SK-N-SH (cell line): ENCODE data around the gene CNBD2. TPM values are rescaled to one million over a fixed set of nuclear protein-coding genes. Genes with fewer than 3 reads are reported as not detected.

Experiments used
- CTCF ChIA-PET: fragments of 300-600, 350-600 bp; formaldehyde crosslinking; extraction: SDS; loops from one replicate; lab custom pipeline; 2021; lab: Yijun Ruan, JAX
- POLR2A ChIA-PET: fragments of 350-600 bp; sonication (Branson Sonifier 250); formaldehyde crosslinking; extraction: SDS; loops from one replicate; lab custom pipeline; 2020; ENCODE audit warnings: antibody characterized with exemption, inconsistent platforms; lab: Yijun Ruan, JAX
- DNase-seq: peaks from one replicate; pipeline ENCODE4 v3.0.0; 2012
- H2AFZ ChIP-seq: fragments of 200-600 bp; sonication (generic); 2 replicates; pipeline ENCODE4 v1.8.1; 2016; ENCODE audit warnings: antibody characterized with exemption, mild to moderate bottlenecking, low read depth
- H3F3A ChIP-seq: fragments of 200-600 bp; sonication (generic); replicated peaks from 2 replicates; pipeline ENCODE3; 2016; ENCODE audit warnings: antibody characterized with exemption, mild to moderate bottlenecking; ENCODE audit not compliant: insufficient read depth
- H3K27ac ChIP-seq, 2 experiments: fragments of 200-500 bp in 1 of 2; fragments of 200-600 bp in 1 of 2; sonication (Bioruptor generic) in 1 of 2; sonication (generic), shearing (Covaris generic) in 1 of 2; 2 replicates each; pipeline versions ENCODE4 v1.5.1 to v1.6.1; 2014 to 2016; ENCODE audit warnings: low read depth in 2 of 2, inconsistent platforms in 1 of 2, low read length in 1 of 2, mild to moderate bottlenecking in 1 of 2, mixed read lengths in 1 of 2
- H3K27me3 ChIP-seq: fragments of 200-600 bp; sonication (generic), shearing (Covaris generic); 2 replicates; pipeline ENCODE4 v1.6.1; 2016; ENCODE audit warnings: mixed run types; ENCODE audit not compliant: insufficient read depth
- H3K36me3 ChIP-seq, 2 experiments: fragments of 200-500 bp in 1 of 2; fragments of 200-600 bp in 1 of 2; sonication (Bioruptor generic) in 1 of 2; sonication (generic) in 1 of 2; replicated peaks in 1 of 2; 2 replicates each; pipeline versions ENCODE3 to v1.5.1; 2014 to 2016; ENCODE audit warnings: low read length in 1 of 2, mild to moderate bottlenecking in 1 of 2; ENCODE audit not compliant: insufficient read depth in 2 of 2, control insufficient read depth in 1 of 2
- H3K4me1 ChIP-seq, 2 experiments: fragments of 200-500 bp in 1 of 2; fragments of 200-600 bp in 1 of 2; sonication (Bioruptor generic) in 1 of 2; sonication (generic), shearing (Covaris generic) in 1 of 2; 2 replicates each; pipeline versions ENCODE4 v1.5.1 to v1.6.1; 2014 to 2016; ENCODE audit warnings: low read depth in 1 of 2, low read length in 1 of 2, mixed run types in 1 of 2; ENCODE audit not compliant: insufficient read depth in 2 of 2, control insufficient read depth in 1 of 2
- H3K4me2 ChIP-seq: fragments of 200-600 bp; sonication (generic), shearing (Covaris generic); 2 replicates; pipeline ENCODE4 v1.6.1; 2017; ENCODE audit warnings: mixed run types
- H3K4me3 ChIP-seq, 2 experiments: fragments of 200-500 bp in 1 of 2; fragments of 200-600 bp in 1 of 2; sonication (Bioruptor generic) in 1 of 2; sonication (generic), shearing (Covaris generic) in 1 of 2; 2 replicates each; pipeline versions ENCODE4 v1.5.1 to v1.8.1; 2014 to 2016; ENCODE audit warnings: low read depth in 2 of 2, inconsistent platforms in 1 of 2, low read length in 1 of 2, mild to moderate bottlenecking in 1 of 2, mixed read lengths in 1 of 2, moderate library complexity in 1 of 2
- H3K79me2 ChIP-seq: fragments of 200-600 bp; sonication (generic); 2 replicates; pipeline ENCODE4 v1.8.1; 2017; ENCODE audit warnings: mild to moderate bottlenecking; ENCODE audit not compliant: insufficient read depth
- H3K9ac ChIP-seq: fragments of 200-600 bp; sonication (generic); 2 replicates; pipeline ENCODE4 v1.6.1; 2017; ENCODE audit warnings: mixed run types
- H3K9me2 ChIP-seq: fragments of 200-600 bp; sonication (generic); 2 replicates; pipeline ENCODE4 v1.6.1; 2017; ENCODE audit warnings: mixed run types
- H3K9me3 ChIP-seq: fragments of 200-600 bp; sonication (generic); 2 replicates; pipeline ENCODE4 v1.6.1; 2017; ENCODE audit warnings: mixed run types, mild to moderate bottlenecking, moderate library complexity
- H4K20me1 ChIP-seq: fragments of 200-600 bp; sonication (generic); 2 replicates; pipeline ENCODE4 v1.6.1; 2017; ENCODE audit warnings: mild to moderate bottlenecking, mixed run types; ENCODE audit not compliant: insufficient read depth
- EP300 ChIP-seq, 2 experiments: IDR thresholded peaks; 2 replicates each; pipeline versions ENCODE4 v1.4.0 to v1.6.1; 2012; ENCODE audit warnings: borderline replicate concordance in 1 of 2, low read depth in 1 of 2, low read length in 1 of 2
- EZH2phosphoT487 ChIP-seq: fragments of 200-600 bp; sonication (generic); IDR thresholded peaks from 2 replicates; pipeline ENCODE4 v1.6.1; 2017; ENCODE audit warnings: low read depth, mixed run types, mild to moderate bottlenecking, antibody characterized with exemption, moderate library complexity, borderline replicate concordance
- FOSL2 ChIP-seq: IDR thresholded peaks from 2 replicates; pipeline ENCODE4 v1.4.0; 2012; ENCODE audit warnings: low read depth, mild to moderate bottlenecking, moderate library complexity, borderline replicate concordance
- FOXM1 ChIP-seq: IDR thresholded peaks from 2 replicates; pipeline ENCODE4 v1.4.0; 2012; ENCODE audit warnings: low read depth, mild to moderate bottlenecking
- GABPA ChIP-seq: IDR thresholded peaks from 2 replicates; pipeline ENCODE4 v1.4.0; 2012; ENCODE audit warnings: low read depth, mild to moderate bottlenecking
- GATA2 ChIP-seq: sonication (generic); formaldehyde crosslinking; IDR thresholded peaks from 2 replicates; pipeline ENCODE4 v1.5.0; 2020; ENCODE audit warnings: mild to moderate bottlenecking, missing genetic modification reagents
- MEF2A ChIP-seq: IDR thresholded peaks from 2 replicates; pipeline ENCODE4 v1.4.0; 2012; ENCODE audit warnings: low read depth, borderline replicate concordance
- MXI1 ChIP-seq: IDR thresholded peaks from 2 replicates; pipeline ENCODE4 v1.6.1; 2012; ENCODE audit warnings: mild to moderate bottlenecking, low read depth, low read length, improper control_type of control experiment
- NFIC ChIP-seq: IDR thresholded peaks from 2 replicates; pipeline ENCODE4 v1.4.0; 2012; ENCODE audit warnings: borderline replicate concordance
- POLR2AphosphoS5 ChIP-seq: IDR thresholded peaks from 2 replicates; pipeline ENCODE4 v1.6.1; 2012; ENCODE audit warnings: low read depth, low read length
- RCOR1 ChIP-seq: fragments of 150-350 bp; IDR thresholded peaks from 2 replicates; pipeline ENCODE4 v1.6.1; 2017; ENCODE audit warnings: antibody characterized with exemption, low read length
- RFX5 ChIP-seq: IDR thresholded peaks from 2 replicates; pipeline ENCODE4 v1.6.1; 2012; ENCODE audit warnings: mild to moderate bottlenecking, improper control_type of control experiment, low read length
- TCF12 ChIP-seq: IDR thresholded peaks from 2 replicates; pipeline ENCODE4 v1.4.0; 2012
- WGBS: methylation state at CpG from one replicate; pipeline ENCODE4 v1.1.6; 2017; ENCODE audit warnings: low lambda C conversion rate; 5-methylcytosine and 5-hydroxymethylcytosine counted together
- polyA plus RNA-seq, 3 experiments: library from polyadenylated mRNA; depleted of rRNA; stranded (reverse); fragments of >200 nt; gene quantifications; 2 replicates each; pipeline ENCODE4 v1.2.3, GENCODE V29; 2012
- TF ChIP-seq, protein P1 (sequence below): fragments of 150-350 bp; IDR thresholded peaks from 2 replicates; pipeline ENCODE4 v1.6.1; 2016; ENCODE audit warnings: mild to moderate bottlenecking, low read depth, low read length
- TF ChIP-seq, protein P2 (sequence below): IDR thresholded peaks from 2 replicates; pipeline ENCODE4 v1.4.0; 2012; ENCODE audit warnings: low read depth, borderline replicate concordance
- TF ChIP-seq, protein P3 (sequence below): IDR thresholded peaks from 2 replicates; pipeline ENCODE4 v1.4.0; 2012; ENCODE audit warnings: low read depth, borderline replicate concordance
- TF ChIP-seq, protein P4 (sequence below): fragments of 150-350 bp; IDR thresholded peaks from 2 replicates; pipeline ENCODE4 v1.6.1; 2017; ENCODE audit warnings: antibody characterized with exemption, low read length, low read depth, borderline replicate concordance

The CNBD2 gene
- polyA plus RNA-seq, 1 of the 3 experiments (the other 2 are of a cell fraction): 5.6 TPM

DNA sequence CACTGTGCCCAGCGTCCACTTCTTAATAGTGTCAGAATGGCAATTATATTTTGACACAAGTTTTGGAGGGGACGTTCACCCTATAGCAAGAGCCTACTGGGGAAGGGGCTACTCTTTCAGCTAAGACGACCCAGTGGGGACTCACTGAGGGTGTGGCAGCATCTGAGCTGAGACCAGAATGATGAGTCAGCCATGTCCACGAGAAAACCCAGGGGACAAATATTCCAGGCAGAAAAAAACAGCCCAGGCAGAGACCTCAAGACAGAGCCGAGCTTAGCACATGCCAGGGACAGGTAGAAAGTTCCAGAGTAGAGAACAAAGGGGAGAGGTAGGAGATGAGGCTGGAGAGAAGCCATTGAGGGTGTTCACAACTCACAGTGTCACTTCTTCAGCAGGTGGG, 11.2 kb downstream of the CNBD2 start:
- Histone ChIP-seq H3K4me1 (no peaks in the 10 kb centered on the region), H3K9me3 (no peaks in the 10 kb centered on the region), H3K4me2 (no peak overlapping the region), H3K27ac (no peak overlapping the region), H3K9me2 (no peaks in the 10 kb centered on the region), H2AFZ (no peak overlapping the region), H3K27me3 (no peaks in the 10 kb centered on the region), H3K36me3 (no peaks in the 10 kb centered on the region), H3K4me3 (no peak overlapping the region), H3K9ac (no peak overlapping the region), H4K20me1 (no peaks in the 10 kb centered on the region), H3F3A (no peaks in the 10 kb centered on the region), H3K79me2 (no peaks in the 10 kb centered on the region)
- POLR2A ChIA-PET: no interaction called here
- CTCF ChIA-PET: interaction anchor here (0.8 to 6.3 kb wide), 4 partner anchors 12 to 460 kb away, joined by 3 to 58 read pairs (median 6); partner anchors contain the start of gene SCAND1
- 49% methylated on average over 5 of the region's 5 CpGs for WGBS
- no peak for DNase-seq
- TF ChIP-seq GATA2 (no peak), GABPA (no peak), FOXM1 (no peak), RFX5 (no peak), EZH2phosphoT487 (no peak), MEF2A (no peak), FOSL2 (no peak), NFIC (no peak), TCF12 (no peak), EP300 (IDR thresholded peaks at IDR 0.05; ENCODE audit: borderline replicate concordance in 1 of 2, low read depth in 1 of 2, low read length in 1 of 2) (no peak), MXI1 (no peak), RCOR1 (no peak), POLR2AphosphoS5 (no peak)
- TF ChIP-seq, protein P1, sequence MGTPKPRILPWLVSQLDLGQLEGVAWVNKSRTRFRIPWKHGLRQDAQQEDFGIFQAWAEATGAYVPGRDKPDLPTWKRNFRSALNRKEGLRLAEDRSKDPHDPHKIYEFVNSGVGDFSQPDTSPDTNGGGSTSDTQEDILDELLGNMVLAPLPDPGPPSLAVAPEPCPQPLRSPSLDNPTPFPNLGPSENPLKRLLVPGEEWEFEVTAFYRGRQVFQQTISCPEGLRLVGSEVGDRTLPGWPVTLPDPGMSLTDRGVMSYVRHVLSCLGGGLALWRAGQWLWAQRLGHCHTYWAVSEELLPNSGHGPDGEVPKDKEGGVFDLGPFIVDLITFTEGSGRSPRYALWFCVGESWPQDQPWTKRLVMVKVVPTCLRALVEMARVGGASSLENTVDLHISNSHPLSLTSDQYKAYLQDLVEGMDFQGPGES: no peak
- TF ChIP-seq, protein P2, sequence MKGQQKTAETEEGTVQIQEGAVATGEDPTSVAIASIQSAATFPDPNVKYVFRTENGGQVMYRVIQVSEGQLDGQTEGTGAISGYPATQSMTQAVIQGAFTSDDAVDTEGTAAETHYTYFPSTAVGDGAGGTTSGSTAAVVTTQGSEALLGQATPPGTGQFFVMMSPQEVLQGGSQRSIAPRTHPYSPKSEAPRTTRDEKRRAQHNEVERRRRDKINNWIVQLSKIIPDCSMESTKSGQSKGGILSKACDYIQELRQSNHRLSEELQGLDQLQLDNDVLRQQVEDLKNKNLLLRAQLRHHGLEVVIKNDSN: no peak
- TF ChIP-seq, protein P3, sequence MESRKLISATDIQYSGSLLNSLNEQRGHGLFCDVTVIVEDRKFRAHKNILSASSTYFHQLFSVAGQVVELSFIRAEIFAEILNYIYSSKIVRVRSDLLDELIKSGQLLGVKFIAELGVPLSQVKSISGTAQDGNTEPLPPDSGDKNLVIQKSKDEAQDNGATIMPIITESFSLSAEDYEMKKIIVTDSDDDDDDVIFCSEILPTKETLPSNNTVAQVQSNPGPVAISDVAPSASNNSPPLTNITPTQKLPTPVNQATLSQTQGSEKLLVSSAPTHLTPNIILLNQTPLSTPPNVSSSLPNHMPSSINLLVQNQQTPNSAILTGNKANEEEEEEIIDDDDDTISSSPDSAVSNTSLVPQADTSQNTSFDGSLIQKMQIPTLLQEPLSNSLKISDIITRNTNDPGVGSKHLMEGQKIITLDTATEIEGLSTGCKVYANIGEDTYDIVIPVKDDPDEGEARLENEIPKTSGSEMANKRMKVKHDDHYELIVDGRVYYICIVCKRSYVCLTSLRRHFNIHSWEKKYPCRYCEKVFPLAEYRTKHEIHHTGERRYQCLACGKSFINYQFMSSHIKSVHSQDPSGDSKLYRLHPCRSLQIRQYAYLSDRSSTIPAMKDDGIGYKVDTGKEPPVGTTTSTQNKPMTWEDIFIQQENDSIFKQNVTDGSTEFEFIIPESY: no peak
- TF ChIP-seq, protein P4, sequence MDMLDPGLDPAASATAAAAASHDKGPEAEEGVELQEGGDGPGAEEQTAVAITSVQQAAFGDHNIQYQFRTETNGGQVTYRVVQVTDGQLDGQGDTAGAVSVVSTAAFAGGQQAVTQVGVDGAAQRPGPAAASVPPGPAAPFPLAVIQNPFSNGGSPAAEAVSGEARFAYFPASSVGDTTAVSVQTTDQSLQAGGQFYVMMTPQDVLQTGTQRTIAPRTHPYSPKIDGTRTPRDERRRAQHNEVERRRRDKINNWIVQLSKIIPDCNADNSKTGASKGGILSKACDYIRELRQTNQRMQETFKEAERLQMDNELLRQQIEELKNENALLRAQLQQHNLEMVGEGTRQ: no peak
